ENCODE results near the gene TSPAN5.

GRCh38 chr4:98686847-98687246 lies 28.4 kb upstream of the TSPAN5 start:
- TF ChIP-seq CTCF (conservative IDR thresholded peaks at IDR 0.05; ENCODE audit: low read depth, low read length) (no peak), POLR2A (IDR thresholded peaks at IDR 0.05; ENCODE audit: low read depth, low read length) (no peak), MAFK (IDR thresholded peaks at IDR 0.05; ENCODE audit: low read depth, low read length) (no peak), RFX5 (IDR thresholded peaks at IDR 0.05; ENCODE audit: low read depth, low read length) (no peak), RAD21 (IDR thresholded peaks at IDR 0.05; ENCODE audit: low read length) (no peak), CHD1 (IDR thresholded peaks at IDR 0.05; ENCODE audit: low read depth, low read length) (no peak), FOS (IDR thresholded peaks at IDR 0.05; ENCODE audit: low read depth, low read length) (no peak), MXI1 (IDR thresholded peaks at IDR 0.05; ENCODE audit: borderline replicate concordance, low read depth, low read length) (no peak), SMC3 (IDR thresholded peaks at IDR 0.05; ENCODE audit: low read depth, low read length) (no peak), RCOR1 (IDR thresholded peaks at IDR 0.05; ENCODE audit: insufficient replicate concordance, low read length) (no peak), CEBPB (IDR thresholded peaks at IDR 0.05; ENCODE audit: low read depth, low read length) (no peak), ELK1 (IDR thresholded peaks at IDR 0.05; ENCODE audit: borderline replicate concordance, low read depth, low read length) (no peak), USF2 (IDR thresholded peaks at IDR 0.05; ENCODE audit: low read depth, low read length) (no peak)

Measured in IMR-90 (cell line).